ENCODE data around the gene RTP5.

- TF ChIP-seq, protein P1, sequence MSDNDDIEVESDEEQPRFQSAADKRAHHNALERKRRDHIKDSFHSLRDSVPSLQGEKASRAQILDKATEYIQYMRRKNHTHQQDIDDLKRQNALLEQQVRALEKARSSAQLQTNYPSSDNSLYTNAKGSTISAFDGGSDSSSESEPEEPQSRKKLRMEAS (IDR thresholded peaks at IDR 0.05; ENCODE audit: insufficient read depth, insufficient read length) = no peak
- TF ChIP-seq CTCF (IDR thresholded peaks at IDR 0.05; ENCODE audit: extremely low read depth in 1 of 2, insufficient read depth in 1 of 2, low read depth in 1 of 2, low read length in 2 of 2) (no peak), MYC (IDR thresholded peaks at IDR 0.05; ENCODE audit: low read depth, low read length) (no peak)
Measured at GRCh38 chr2:241866790-241867645, 2.5 kb upstream of the RTP5 start.
